Lower lobe of right lung (tissue), 2 donors: ENCODE results near the gene STMP1. TPM values are rescaled to one million over a fixed set of nuclear protein-coding genes. Genes with fewer than 3 reads are reported as not detected.
A peak's percentile ranks its signal among the peaks of the same experiment; 100 is the strongest.

Experiments used
- ATAC-seq, 2 donors: fragments of 200-7000 bp; cut with Tn5 transposase; one replicate each; pipeline ENCODE4 v1.9.1; 2020 to 2022; ENCODE audit warnings: mild to moderate bottlenecking in 2 of 2, moderate library complexity in 2 of 2
- DNase-seq: peaks from one replicate; pipeline ENCODE4 v3.0.0-alpha.2; 2020
- H3K27ac ChIP-seq: fragments of 200-600 bp; one replicate; pipeline ENCODE4 v1.8.0; 2022
- H3K27me3 ChIP-seq: fragments of 200-600 bp; one replicate; pipeline ENCODE4 v1.8.0; 2022; ENCODE audit warnings: low read depth
- H3K36me3 ChIP-seq: fragments of 200-600 bp; one replicate; pipeline ENCODE4 v1.8.0; 2022; ENCODE audit warnings: mild to moderate bottlenecking
- H3K4me1 ChIP-seq: fragments of 200-600 bp; one replicate; pipeline ENCODE4 v1.8.0; 2022
- H3K4me3 ChIP-seq: fragments of 200-600 bp; one replicate; pipeline ENCODE4 v1.8.0; 2022; ENCODE audit warnings: mild to moderate bottlenecking
- H3K9me3 ChIP-seq: fragments of 200-600 bp; one replicate; pipeline ENCODE4 v1.8.0; 2022
- CTCF ChIP-seq: fragments of 200-600 bp; IDR thresholded peaks from one replicate; pipeline ENCODE4 v1.8.0; 2022; ENCODE audit warnings: antibody characterized with exemption, mild to moderate bottlenecking
- intact Hi-C: fragments of 100-400 bp; cut with DNase I; formaldehyde crosslinking; loops from one replicate; pipeline ENCODE4 v1.11.0; 2022
- total RNA-seq: library from RNA; stranded (reverse); fragmentation: NEBNext Ultra II Directional; extraction: Animal tissue kit (Norgen Biotek cat#: 25700); gene quantifications from one replicate; pipeline ENCODE4 v1.2.1, GENCODE V29; 2021
- donor health status: DM: no; HTN: yes; CAD: no; lungs with severe emphysema.

Gene STMP1
- total RNA-seq, 1 donor from 2014 or later: 24.3 TPM

- H3K36me3 ChIP-seq: no peaks in the 10 kb centered on the region
- no peaks in the 10 kb centered on the region for H3K27me3 ChIP-seq
- no peak overlapping the region for H3K27ac ChIP-seq
- no peak for TF ChIP-seq CTCF
- intact Hi-C loops: no loop called here
- no peaks in the 10 kb centered on the region for H3K4me1 ChIP-seq
- H3K9me3 ChIP-seq: no peaks in the 10 kb centered on the region
- no peak overlapping the region for H3K4me3 ChIP-seq
- ATAC-seq (no peak), DNase-seq (no peak)
These were observed 51.6 kb downstream of the STMP1 start for GRCh38 chr7:135713836-135714470.

- H3K27me3 ChIP-seq: no peaks in the 10 kb centered on the region
- H3K27ac ChIP-seq: no peak overlapping the region
- no peaks in the 10 kb centered on the region for H3K4me1 ChIP-seq
- DNase-seq (no peak), ATAC-seq (no peak)
- H3K36me3 ChIP-seq: no peaks in the 10 kb centered on the region
- H3K9me3 ChIP-seq: no peaks in the 10 kb centered on the region
- intact Hi-C loops: no loop called here
- TF ChIP-seq CTCF: no peak
- no peak overlapping the region for H3K4me3 ChIP-seq
These were observed 52.3 kb downstream of the STMP1 start for GRCh38 chr7:135714534-135715009.

GRCh38 chr7:135715055-135715522 is 52.8 kb downstream of the STMP1 start:
- no peak for TF ChIP-seq CTCF
- intact Hi-C loops: no loop called here
- Histone ChIP-seq H3K27me3 (no peaks in the 10 kb centered on the region), H3K4me1 (no peaks in the 10 kb centered on the region), H3K36me3 (no peaks in the 10 kb centered on the region), H3K9me3 (no peaks in the 10 kb centered on the region), H3K27ac (no peak overlapping the region), H3K4me3 (no peak overlapping the region)
- DNase-seq (no peak), ATAC-seq (peak in 1 of 2 donors; percentile 21)

- Histone ChIP-seq H3K4me1 (no peaks in the 10 kb centered on the region), H3K4me3 (no peak overlapping the region), H3K27ac (no peak overlapping the region), H3K9me3 (no peaks in the 10 kb centered on the region), H3K36me3 (no peaks in the 10 kb centered on the region), H3K27me3 (no peaks in the 10 kb centered on the region)
- TF ChIP-seq CTCF: no peak
- ATAC-seq: no peak
- intact Hi-C loops: no loop called here
- no peak for DNase-seq
These were observed 53.4 kb downstream of the STMP1 start for GRCh38 chr7:135715673-135716072.

GRCh38 chr7:135716677-135717238 is 54.4 kb downstream of the STMP1 start:
- Histone ChIP-seq H3K4me3 (no peak overlapping the region), H3K9me3 (no peaks in the 10 kb centered on the region), H3K36me3 (no peaks in the 10 kb centered on the region), H3K4me1 (no peaks in the 10 kb centered on the region), H3K27ac (no peak overlapping the region), H3K27me3 (no peaks in the 10 kb centered on the region)
- no peak for ATAC-seq
- DNase-seq: no peak
- no peak for TF ChIP-seq CTCF
- intact Hi-C loops: no loop called here
